ENCODE measurements around the gene HDAC4. TPM values are rescaled to one million over a fixed set of nuclear protein-coding genes. Genes with fewer than 3 reads are reported as not detected.

HDAC4 gene
- polyA plus RNA-seq, 1 experiment: 8.9 TPM

DNA sequence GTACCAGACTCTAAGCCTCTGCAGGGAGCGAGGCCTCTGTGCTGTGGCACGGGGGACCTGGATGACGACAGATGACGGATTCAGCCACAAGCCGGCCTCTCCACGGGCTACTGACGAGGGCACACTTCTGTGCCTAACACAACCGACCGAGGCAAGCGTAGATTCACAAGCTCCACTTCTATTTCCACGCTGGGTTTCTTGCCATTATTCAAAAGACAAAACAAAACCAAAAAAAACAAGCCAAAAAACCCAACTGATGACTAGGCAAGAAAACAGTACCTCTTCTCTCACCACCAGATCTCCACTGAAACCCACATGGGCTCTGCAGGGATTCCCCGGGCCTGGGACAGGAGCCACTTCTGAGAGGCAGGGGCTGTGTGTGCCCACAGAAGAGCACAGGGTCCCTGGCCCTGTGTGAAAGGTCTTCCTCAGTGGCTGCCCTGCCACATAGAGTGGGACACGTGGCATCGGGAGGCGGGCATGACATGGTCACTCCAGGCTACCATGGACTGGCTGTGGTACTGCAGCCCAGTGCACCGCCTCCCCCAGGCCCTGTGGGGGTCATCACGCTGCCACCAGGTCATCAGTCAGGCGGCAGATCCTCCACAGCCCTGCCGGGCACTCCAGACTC lies 254.7 kb downstream of the HDAC4 start:
- no peak for DNase-seq (ENCODE audit: low read depth, low spot score)
- TF ChIP-seq, protein P1, sequence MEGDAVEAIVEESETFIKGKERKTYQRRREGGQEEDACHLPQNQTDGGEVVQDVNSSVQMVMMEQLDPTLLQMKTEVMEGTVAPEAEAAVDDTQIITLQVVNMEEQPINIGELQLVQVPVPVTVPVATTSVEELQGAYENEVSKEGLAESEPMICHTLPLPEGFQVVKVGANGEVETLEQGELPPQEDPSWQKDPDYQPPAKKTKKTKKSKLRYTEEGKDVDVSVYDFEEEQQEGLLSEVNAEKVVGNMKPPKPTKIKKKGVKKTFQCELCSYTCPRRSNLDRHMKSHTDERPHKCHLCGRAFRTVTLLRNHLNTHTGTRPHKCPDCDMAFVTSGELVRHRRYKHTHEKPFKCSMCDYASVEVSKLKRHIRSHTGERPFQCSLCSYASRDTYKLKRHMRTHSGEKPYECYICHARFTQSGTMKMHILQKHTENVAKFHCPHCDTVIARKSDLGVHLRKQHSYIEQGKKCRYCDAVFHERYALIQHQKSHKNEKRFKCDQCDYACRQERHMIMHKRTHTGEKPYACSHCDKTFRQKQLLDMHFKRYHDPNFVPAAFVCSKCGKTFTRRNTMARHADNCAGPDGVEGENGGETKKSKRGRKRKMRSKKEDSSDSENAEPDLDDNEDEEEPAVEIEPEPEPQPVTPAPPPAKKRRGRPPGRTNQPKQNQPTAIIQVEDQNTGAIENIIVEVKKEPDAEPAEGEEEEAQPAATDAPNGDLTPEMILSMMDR (IDR thresholded peaks at IDR 0.05; ENCODE audit: low read depth, low read length): no peak
- Histone ChIP-seq H3K27ac (ENCODE audit: low read depth, low read length) (no peak overlapping the region), H3K27me3 (ENCODE audit: control insufficient read depth, insufficient read depth, low read length) (no peaks in the 10 kb centered on the region), H3K9me3 (ENCODE audit: control insufficient read depth, insufficient read depth, low read length) (no peaks in the 10 kb centered on the region; the same call in 1 of the 2 replicates), H3K4me3 (ENCODE audit: low read depth, low read length) (no peak overlapping the region)
- ChIA-PET POLR2A (no interaction called here), CTCF (no interaction called here)

DNA sequence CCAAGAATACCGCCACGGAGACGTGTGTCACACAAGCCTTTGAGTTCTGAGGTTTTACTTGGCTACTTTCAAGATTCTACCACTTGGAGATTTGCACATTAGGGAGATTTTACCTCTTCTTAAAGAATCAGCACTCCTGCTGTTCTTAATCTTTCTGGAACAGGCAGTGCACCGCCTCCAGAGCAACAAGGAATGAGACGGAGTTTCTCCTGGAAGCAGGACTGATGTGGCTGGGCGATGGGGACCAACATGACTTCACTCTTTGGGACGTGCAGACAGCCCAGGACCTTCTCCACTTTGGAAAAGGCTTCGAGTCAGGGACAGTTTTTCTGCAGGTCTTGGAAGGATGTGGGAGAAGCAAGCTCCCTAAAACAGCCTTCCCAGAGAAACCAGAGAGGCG lies 255.2 kb downstream of the HDAC4 start:
- TF ChIP-seq, protein P1 (IDR thresholded peaks at IDR 0.05; ENCODE audit: low read depth, low read length): no peak
- Histone ChIP-seq H3K27ac (ENCODE audit: low read depth, low read length) (no peak overlapping the region), H3K27me3 (ENCODE audit: control insufficient read depth, insufficient read depth, low read length) (no peaks in the 10 kb centered on the region), H3K4me3 (ENCODE audit: low read depth, low read length) (no peak overlapping the region), H3K9me3 (ENCODE audit: control insufficient read depth, insufficient read depth, low read length) (no peaks in the 10 kb centered on the region; the same call in 1 of the 2 replicates)
- POLR2A ChIA-PET: no interaction called here
- DNase-seq (ENCODE audit: low read depth, low spot score): no peak
- CTCF ChIA-PET: no interaction called here

DNA sequence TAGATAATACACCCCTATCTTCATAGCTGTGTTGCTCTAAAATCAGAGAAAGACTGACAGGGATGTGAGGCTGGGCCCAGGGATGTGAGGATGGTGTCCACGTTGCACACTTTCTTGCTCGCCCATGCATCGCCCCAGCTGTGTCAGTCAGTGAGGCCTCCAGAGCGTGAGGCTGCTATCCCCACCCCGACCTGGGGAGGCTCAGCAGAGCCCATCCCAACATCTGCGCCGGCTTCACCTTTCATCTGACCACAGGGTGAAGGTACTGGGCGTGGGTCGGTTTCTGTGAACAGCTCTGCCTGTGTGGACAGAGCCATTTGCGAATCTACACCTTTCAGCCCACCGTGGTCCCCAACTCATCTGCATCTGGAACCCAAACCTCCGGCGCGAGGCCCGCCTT lies 255.7 kb downstream of the HDAC4 start:
- no peak overlapping the region for H3K27ac ChIP-seq (ENCODE audit: low read depth, low read length)
- no peaks in the 10 kb centered on the region for H3K27me3 ChIP-seq (ENCODE audit: control insufficient read depth, insufficient read depth, low read length)
- ChIA-PET POLR2A (no interaction called here), CTCF (interaction anchor here (1.0 kb wide), 1 partner anchor 846 kb away, joined by 4 read pairs; no protein-coding TSS in a partner anchor)
- TF ChIP-seq, protein P1 (IDR thresholded peaks at IDR 0.05; ENCODE audit: low read depth, low read length): no peak
- H3K4me3 ChIP-seq (ENCODE audit: low read depth, low read length): no peak overlapping the region
- DNase-seq (ENCODE audit: low read depth, low spot score): no peak
- no peaks in the 10 kb centered on the region; the same call in 1 of the 2 replicates for H3K9me3 ChIP-seq (ENCODE audit: control insufficient read depth, insufficient read depth, low read length)

DNA sequence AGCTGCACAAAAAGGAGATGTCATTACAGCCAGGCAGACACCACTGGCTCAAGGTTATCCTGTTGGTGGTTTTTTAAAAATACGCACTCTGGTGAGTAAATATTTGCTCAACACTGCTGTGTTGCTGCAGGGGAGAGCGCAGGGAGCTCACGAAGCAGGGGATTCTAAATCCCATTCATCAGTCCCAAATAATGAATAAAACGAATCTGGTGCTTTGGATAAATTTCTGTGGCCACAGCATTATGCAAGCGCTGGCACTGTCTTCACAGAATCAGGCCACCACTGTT lies 256.2 kb downstream of the HDAC4 start:
- ChIA-PET CTCF (interaction anchor here (0.8 to 2.4 kb wide), 4 partner anchors 15 to 852 kb away, joined by 3 to 5 read pairs (median 4); no protein-coding TSS in a partner anchor), POLR2A (no interaction called here)
- H3K27ac ChIP-seq (ENCODE audit: low read depth, low read length): no peak overlapping the region
- H3K27me3 ChIP-seq (ENCODE audit: control insufficient read depth, insufficient read depth, low read length): no peaks in the 10 kb centered on the region
- no peak for DNase-seq (ENCODE audit: low read depth, low spot score)
- TF ChIP-seq, protein P1 (IDR thresholded peaks at IDR 0.05; ENCODE audit: low read depth, low read length): no peak
- H3K9me3 ChIP-seq (ENCODE audit: control insufficient read depth, insufficient read depth, low read length): no peaks in the 10 kb centered on the region; the same call in 1 of the 2 replicates
- H3K4me3 ChIP-seq (ENCODE audit: low read depth, low read length): no peak overlapping the region

DNA sequence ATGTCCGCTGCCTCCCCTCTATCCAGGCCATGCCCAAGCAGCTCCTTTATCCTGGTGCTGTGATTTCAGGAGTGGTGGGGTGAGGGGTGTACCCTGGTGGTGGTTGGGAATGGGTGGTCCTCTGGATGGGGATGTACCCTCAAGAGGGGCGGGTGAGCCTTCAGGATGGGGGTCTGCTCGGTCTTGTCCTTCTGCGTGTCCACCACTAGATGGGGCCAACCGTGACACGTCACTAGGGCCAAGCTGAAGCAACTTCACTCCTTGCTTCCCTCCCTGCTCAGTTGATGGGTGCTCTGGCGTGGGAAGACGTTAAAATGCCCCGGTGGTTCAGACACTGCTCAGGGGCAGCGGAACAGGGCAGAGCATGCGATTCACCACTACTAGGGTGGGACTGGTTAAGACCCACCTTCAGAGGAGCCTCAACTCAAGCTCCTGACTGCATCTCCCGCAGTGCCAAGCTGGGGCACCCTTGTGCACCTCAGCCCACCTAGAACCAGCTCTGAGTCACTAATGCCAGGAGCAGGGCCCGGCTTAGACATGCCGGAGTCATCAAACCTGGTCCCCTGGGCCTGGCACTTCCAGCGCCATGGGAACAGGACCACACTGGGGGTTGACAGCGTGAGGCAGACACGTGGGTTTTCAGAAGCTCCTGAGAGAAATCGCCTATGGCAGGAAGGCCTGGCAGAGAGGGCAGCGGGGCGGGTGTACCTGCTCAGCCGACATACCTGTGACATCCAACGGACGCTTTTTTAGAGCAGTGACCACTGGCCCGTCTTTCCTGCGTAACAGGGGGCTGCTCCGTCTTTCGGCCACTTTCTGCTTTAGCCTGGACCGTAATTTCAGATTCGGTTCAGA lies 256.7 kb downstream of the HDAC4 start:
- H3K27me3 ChIP-seq (ENCODE audit: control insufficient read depth, insufficient read depth, low read length): no peaks in the 10 kb centered on the region
- TF ChIP-seq, protein P1 (IDR thresholded peaks at IDR 0.05; ENCODE audit: low read depth, low read length): peak; percentile 72
- peak; percentile 21 for DNase-seq (ENCODE audit: low read depth, low spot score)
- CTCF ChIA-PET: interaction anchor here (0.5 to 2.4 kb wide), 13 partner anchors 10 to 853 kb away, joined by 3 to 5 read pairs (median 3); no protein-coding TSS in a partner anchor
- no peak overlapping the region for H3K4me3 ChIP-seq (ENCODE audit: low read depth, low read length)
- H3K9me3 ChIP-seq (ENCODE audit: control insufficient read depth, insufficient read depth, low read length): no peaks in the 10 kb centered on the region; the same call in 1 of the 2 replicates
- no peak overlapping the region for H3K27ac ChIP-seq (ENCODE audit: low read depth, low read length)
- POLR2A ChIA-PET: no interaction called here

Data from AG04450 (cell line).